Stimulated activated CD8-positive, alpha-beta memory T cell treated with anti-CD3 and anti-CD28 coated beads, Interleukin-7, amount 100 ng/mL, for 48 hours (primary cell): ENCODE data around the gene ZNF200.

Experiments used
- DNase-seq, 2 donors: peaks; one replicate each; pipeline ENCODE4 v3.0.0-alpha.2; 2020; ENCODE audit warnings: low read depth in 1 of 2; ENCODE audit errors: extremely low read depth in 1 of 2

The ZNF200 gene

DNA sequence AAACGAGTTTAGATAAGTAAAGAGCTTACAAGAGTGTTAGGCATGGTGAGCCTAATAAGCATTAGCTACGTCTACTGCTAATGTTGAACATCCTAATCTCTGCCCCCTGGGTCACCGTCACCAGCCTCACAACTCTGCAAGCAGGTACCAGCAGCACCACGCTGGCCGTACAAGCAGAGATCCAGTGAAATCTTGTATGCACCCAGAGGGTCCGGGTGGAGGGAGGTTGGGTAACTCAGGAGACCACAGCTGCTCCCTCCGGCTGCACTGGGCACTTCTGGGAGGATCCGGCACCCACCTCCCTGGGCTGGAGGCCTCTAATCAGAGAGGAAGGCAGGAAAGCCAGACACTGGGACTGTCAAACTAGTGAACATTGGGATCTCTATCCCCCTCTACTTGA is 55.3 kb downstream of the ZNF200 start:
- no peak for DNase-seq

DNA sequence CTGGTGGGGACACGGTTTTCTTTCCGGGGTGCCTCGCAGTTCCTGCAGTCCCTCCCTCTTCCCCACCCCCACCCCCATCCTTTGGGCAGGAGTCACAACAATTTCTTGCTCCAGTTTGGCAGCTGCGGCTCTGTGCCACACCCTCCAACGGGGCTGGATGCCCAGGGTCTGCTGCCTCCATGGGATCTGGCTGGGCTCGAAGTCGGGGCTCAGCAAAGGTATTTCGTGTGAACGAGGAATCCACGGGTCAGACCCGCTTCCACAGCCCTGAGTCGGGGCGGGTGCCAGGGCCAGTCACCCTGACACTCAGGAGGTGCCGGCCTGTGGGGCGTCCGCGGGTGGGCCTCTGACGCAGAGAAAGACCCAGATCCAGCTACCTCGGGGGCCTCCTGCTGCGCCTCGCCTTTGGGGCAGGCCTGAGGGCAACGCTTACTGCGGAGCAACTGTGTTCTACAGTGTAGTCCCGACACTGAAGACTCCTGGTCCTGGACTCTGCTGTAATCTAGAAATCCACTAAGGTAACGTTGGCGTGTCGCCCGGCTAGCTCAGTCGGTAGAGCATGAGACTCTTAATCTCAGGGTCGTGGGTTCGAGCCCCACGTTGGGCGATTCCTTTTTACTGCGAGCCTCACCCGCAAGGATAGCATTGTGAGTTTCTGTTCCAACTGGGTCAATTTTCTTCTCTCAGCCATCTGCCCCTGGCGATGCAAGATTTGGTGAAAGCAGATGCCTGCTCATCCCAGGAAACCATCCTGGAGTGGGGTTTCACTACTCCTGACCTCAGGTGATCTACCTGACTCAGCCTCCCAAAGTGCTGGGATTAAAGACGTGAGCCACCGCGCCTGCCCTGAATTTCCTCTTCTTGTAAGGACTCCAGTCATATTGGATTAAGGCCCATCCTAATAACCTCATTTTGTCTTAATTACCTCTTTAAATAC is 59.5 kb downstream of the ZNF200 start:
- peak in 1 of 2 donors; percentile 65 for DNase-seq

DNA sequence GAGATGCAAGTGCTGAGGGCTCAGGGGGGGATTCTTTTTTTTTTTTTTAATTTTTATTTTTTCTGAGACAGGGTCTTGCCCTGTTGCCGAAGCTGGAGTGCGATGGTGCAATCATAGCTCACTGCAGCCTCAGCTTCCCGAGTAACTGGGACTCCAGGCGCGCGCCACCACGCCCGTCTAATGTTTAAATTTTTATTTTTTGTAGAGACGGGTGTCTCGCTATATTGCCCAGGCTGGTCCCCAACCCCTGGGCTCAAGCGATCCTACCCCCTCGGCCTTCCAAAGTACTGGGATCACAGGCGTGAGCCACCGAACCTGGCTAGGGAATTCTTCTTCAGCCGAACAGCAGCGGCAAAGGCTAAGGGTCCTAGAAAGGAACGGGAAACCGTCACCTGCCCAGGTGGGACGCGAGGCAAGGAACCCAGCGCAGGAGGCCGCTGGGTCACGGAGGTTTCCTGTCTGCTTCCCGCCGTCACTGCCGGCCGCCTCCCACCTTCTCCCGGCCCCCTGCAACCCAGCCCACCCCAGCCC is 60.3 kb downstream of the ZNF200 start:
- DNase-seq, result no peak

DNA sequence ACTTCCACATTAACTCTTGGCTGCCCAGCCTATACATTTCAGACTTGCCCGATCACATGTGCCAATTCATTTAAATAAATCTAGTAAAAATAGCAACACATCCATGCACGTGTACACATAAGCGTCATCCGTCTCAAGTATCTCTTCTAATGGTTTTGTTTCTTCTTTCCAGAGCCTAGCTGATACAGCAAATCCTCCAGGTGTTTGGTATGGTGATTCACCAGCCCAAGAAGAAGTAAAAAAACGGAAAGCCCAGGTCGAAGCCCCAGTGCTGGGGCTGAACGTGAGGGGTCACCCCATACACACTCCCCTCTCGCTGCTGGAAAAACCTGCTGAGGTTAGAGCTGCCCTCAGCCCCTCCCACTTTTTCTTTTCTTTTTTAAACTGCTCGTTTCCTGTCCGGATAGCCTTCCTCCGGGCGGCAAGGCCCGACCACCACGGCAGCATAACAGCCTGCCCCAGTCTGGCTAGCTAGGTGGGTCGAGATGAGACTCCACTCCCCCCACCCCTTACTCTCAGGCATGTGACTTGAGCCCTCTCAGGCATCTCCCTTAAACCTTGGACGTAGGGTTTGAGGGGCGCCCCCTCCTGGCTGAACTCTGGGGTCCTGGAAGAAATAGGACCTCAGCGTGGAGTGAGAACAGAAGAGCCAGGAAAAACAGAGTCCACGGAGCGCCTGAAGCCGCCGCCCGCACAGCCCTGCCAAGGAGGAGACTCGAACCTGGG is 60.9 kb downstream of the ZNF200 start:
- DNase-seq, result no peak
